GM08714 (cell line): ENCODE measurements around the gene CRABP2.

Experiments used
- H3K4me3 ChIP-seq: fragments of 200-500 bp; sonication (Bioruptor generic); 2 replicates; pipeline ENCODE4 v1.5.1; 2014; ENCODE audit warnings: mild to moderate bottlenecking, low read length, inconsistent platforms
- ZNF274 ChIP-seq: IDR thresholded peaks from 2 replicates; pipeline ENCODE4 v1.6.1; 2012; ENCODE audit warnings: mild to moderate bottlenecking, low read depth, low read length

The CRABP2 gene

DNA sequence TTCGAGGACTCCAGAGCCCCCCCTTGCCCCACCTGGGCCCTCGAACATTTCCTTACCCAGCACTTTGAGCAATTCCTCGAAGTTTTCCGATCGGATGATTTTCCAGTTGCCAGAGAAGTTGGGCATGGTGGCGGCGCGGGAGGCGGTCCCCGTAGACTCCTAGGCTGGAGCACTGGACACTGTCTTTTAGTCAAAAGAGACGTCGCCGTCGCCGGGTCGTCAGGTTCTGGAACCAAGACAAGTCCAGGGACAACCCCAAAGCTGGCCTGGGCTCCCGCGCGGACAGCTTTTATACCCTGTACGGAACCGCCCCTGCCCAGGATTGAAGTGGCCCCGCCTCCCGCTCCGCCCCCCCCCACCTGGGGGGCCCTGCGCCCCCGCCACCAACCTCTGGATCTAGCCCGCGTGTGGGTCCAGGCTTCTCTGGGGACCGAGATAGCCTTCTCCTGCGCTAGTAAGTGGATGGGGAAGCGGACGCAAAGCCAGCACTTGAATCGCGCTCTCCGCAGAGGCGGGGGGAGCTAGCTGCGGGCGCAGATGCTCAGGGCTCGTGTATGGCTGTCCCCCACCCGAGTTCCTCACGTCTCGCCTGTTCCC, at the start of gene CRABP2:
Gene CRABP2, minus strand, starts transcription at position 263 of the 597 bp plus-strand sequence. Its CDS starts 137 bp downstream, at position 126.
- no peak for TF ChIP-seq ZNF274
- H3K4me3 ChIP-seq, result peak within 1 kb of the TSS; percentile 6; the same call in 1 of the 2 replicates

DNA sequence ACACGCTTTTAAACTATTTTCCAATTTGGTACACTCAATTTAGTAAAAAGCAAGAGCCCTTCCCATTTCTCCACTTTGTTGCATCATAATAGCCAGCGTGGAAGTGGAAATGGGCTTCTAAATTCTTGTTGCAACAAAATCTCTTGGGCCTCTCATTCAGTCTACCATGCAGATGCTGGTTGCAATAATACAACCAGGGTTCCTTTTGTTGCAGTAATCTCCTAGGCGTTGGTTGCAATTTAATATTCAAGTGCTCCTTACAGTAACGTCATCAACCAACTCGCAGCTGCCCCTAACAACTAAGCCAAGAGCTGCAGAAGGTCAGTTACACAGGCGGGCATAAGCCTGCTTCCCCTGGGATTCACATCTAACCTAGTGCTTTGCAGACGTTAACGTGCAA, 48.8 kb upstream of the CRABP2 start:
- no peak overlapping the region for H3K4me3 ChIP-seq
- no peak for TF ChIP-seq ZNF274

DNA sequence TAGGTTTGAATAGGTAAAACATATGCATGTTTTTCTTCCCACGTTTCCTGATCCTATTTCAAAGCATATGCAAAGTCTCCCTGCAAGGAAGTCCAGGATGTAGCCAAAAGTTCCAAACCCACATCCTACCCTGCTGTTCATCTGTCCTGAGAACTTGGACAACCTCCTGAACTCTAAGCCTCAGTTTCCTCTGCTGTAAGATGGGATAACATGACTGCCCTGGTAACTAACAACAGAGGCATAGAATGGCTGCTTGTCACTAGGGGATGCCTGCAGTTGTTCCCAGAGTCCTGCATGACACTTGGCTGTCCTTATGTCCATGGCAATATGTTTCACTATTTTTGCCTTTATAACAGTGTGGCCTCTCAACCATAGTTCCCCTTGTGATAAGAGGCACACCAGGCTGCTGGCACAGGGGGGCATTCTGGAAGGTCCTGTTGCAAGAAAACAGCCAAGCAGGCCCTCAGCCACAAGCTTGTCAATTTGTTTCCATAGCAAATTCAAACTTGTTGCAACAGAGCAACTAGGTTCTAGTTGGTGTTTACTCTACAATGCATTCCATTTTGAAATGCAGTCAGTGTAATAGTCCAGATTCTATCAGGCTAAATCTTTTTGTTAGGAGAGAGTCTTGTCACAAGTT, 47.6 kb upstream of the CRABP2 start:
- peak overlapping the region; percentile 78 for H3K4me3 ChIP-seq
- no peak for TF ChIP-seq ZNF274

DNA sequence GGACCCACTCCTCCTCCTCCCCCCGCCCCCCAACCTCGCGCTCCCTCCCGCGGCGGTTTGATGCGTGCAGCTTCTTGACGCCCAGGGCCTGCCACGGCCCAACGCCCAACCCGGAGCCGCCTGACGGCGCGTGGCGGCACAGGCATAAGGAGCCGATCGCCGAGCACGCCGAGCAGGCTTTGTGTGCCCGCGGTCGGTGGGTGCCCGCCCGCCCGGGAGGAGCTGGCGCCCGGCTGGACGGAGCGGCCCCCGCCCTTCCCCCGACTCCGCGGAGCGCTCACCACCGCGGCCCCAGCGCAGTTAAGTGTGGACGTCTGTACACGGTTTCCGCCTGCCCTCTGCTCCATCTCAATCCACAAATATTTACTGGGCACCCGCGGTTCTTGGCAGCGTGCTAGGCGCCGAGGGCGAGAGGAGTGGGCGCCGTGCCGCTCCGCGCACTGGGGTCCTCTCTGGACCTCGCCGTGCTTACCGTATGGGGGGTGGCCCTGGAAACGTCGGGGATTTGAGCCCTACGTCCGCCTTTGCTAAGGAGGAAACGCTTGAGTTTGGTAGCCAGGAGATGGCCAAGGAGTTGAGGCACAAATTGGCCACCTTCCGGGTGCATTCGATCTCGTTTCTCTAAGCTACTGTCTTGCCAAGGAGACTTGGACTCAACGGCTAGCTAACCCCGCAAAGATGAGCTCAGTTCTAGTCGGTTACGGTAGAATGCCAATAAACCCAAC, 46.5 kb upstream of the CRABP2 start:
- H3K4me3 ChIP-seq, result peak overlapping the region; percentile 78
- no peak for TF ChIP-seq ZNF274

DNA sequence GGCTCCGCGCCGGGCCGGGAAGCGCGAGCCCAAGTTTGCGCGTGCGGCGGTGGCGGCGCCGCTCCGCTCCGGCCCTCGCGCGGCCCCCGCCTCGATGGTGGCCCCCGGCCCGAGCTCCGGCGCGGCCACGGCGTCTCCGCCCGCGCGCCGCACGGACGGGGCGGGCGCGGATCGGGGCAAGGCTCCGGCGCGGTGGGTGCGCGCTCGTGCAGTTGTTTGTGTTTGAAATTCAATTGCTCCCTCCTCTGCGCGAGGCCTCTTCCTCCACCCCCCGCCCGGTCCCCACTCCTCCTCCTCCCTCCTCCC, 46.0 kb upstream of the CRABP2 start, which contains the start of gene HDGF:
Gene HDGF, minus strand, starts transcription at position 225 of the 306 bp plus-strand sequence. CDS start 246 bp downstream, outside the sequence.
- H3K4me3 ChIP-seq, result peak within 1 kb of the TSS; percentile 88
- TF ChIP-seq ZNF274, result no peak

DNA sequence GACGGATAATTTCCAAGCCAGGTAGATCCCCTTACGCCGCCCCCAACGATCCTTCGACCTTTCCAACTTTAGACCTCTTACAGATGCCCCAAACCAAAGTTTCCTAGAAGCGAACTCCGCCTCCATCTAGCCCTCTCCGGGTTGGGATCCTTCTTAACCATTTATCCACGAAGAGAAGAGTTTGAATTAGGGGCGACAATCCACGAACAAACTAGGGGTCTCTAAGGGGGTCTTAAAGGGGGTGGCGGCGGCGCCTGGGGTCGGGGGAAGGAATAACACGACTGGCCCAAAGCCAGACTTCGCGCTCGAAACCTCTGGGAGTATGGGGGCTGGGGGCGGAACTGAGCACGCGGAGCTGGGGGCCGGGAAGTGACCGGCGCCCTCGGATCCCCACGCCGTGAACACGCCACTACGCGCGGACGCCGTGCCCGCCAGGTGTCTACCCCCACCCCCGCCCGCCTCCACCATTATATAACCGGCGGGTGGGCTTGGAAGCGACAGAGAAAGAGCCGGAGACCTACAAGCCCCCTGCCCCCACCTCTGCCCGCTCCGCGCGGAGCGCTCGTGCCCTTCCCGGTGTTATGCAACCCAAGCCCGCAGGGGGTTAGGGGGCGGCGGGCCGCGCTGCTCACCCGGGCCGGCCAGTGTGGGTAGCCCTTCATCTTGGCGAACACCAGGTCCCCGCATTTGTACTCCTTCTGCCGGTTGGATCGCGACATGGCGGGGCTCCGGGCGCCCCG, 45.5 kb upstream of the CRABP2 start:
- TF ChIP-seq ZNF274, result no peak

DNA sequence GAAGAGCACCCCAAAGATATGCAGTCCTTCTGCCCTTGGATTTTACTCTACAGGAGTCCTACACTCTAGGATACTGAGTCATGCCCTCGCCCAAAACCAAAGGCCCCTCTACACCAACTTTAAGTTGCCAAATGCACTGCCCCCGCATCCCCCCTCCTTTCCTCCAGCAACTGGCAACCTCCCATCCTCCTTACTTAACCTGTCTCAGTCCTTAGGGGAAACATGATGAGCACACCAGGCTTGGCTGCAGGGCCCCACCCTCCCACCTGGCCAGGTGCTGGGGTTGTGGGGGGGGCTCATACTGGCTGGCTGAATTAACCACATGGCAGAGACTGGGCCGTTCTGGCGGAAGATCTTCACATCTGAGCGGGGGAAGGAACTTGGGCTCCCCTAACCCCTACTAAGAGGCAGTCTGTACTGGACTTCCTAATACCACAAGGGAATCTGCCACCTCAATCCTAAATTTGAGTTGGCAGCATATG, 44.8 kb upstream of the CRABP2 start:
- no peak for TF ChIP-seq ZNF274
- H3K4me3 ChIP-seq, result peak overlapping the region; percentile 88

More for the DNA sequence above, 45.5 kb upstream of the CRABP2 start:
- H3K4me3 ChIP-seq, result peak overlapping the region; percentile 88

DNA sequence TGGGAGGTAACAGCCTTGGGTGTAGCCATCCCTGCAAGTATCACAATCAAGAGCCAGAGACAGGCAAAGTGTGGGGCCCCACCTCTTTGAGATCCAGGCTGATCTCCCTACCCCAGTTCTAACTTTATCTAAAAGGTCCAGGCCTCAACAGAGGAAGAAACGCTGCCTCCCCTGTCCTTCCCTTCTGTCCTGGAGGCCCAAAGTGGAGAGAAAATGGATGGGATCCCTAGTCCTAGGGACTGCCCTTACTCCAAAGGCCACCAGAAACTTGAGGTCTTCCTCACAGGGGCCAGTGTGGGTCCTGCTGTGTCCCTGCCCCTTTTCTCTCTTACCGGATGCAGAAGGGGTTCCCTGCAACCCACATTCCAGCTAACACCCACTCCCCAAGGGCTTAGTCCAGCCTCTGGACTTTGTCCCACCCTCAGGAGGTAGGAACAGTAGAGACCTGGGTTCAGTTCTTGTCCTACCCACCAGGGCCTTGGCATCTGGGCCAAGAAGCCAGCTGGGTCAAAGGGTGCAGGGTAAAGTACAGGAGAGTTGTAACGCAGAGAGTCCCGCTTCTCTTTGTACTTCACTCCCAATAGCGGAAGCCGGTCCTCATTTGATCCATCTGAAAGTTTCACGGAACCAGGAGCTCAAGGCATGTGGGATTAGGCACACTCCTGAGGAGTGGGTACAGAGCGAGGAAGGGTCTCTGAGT, 44.2 kb upstream of the CRABP2 start:
- H3K4me3 ChIP-seq, result peak overlapping the region; percentile 88
- no peak for TF ChIP-seq ZNF274

DNA sequence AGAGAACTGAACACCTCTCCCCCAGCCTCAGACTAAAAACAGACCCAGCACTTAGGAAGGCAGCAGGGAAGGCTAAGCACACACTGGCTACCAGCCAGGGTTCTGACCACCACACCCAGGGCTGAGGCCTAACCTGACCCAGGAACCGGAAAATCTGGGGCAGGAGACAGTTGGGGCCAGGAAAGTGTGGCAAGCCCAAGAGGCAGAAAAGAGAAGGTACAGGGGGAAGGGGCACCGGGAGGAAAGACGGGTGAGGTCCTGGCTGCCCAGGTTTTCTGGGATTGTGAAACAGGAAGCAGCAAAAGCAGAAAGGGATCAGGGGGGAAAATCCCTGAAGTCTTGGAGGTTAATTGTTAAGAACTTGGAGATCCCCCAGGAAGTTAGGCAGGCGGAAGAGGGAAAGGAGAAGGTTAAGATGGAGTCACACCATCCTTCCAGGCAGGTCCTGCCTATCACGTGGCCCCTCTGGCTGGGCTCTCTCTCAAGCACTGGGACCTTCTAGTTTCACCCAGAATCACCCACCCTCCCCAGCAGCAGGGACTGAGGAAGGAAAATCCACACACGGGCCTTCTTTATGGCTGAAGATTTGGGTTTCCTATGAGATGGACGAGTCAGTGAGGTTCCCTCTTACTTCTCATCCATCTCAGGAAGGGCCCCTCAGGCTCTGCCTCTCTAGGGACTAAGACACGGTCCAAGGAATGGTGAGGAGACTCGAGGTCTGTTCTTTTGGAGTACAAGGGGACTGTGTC, 43.5 kb upstream of the CRABP2 start:
- TF ChIP-seq ZNF274, result no peak
- peak overlapping the region; percentile 88 for H3K4me3 ChIP-seq

DNA sequence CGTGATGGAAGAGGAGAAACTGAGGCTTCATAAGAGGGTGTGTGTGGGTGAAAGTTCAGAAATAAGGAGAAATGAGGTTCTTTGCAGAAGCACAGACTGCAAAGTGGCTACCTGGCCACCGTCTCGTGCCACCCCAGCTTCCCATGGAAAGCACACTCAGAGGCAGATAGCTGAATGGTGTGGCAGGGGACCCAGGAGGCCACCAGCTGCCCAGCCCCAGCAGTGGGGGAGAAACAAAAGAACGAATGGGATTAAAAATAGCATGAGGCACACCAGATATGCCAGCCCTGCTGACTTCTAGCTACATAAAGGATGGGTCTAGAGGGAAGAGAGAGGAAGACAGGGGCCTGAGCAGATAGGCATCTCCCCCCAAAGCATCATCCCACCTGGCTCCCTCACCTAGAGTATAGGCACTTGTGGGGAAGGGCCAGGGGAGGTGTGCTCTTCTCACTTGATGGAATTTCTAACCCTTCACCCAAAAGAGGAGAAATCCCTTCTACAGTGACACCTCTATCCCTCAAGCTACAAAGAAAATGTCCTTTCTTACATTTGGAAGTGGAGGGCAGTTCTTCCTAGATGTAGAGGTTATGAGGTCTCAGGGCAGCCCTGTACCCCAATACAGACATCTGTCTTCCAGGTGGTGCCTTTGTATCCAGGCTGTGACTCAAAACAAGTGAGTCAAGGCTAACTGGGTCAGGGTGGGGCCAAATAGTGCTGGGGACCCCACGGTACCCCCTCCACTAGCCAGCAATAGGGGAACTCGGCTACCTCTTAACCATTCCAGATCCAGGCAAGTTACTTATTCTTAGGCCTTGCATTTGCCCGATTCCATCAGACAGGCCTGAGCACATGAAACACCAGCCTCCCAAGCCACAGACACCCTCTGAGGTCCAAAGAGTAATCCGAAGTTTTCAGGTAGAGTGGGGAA, 42.6 kb upstream of the CRABP2 start:
- no peak for TF ChIP-seq ZNF274
- peak overlapping the region; percentile 88 for H3K4me3 ChIP-seq

DNA sequence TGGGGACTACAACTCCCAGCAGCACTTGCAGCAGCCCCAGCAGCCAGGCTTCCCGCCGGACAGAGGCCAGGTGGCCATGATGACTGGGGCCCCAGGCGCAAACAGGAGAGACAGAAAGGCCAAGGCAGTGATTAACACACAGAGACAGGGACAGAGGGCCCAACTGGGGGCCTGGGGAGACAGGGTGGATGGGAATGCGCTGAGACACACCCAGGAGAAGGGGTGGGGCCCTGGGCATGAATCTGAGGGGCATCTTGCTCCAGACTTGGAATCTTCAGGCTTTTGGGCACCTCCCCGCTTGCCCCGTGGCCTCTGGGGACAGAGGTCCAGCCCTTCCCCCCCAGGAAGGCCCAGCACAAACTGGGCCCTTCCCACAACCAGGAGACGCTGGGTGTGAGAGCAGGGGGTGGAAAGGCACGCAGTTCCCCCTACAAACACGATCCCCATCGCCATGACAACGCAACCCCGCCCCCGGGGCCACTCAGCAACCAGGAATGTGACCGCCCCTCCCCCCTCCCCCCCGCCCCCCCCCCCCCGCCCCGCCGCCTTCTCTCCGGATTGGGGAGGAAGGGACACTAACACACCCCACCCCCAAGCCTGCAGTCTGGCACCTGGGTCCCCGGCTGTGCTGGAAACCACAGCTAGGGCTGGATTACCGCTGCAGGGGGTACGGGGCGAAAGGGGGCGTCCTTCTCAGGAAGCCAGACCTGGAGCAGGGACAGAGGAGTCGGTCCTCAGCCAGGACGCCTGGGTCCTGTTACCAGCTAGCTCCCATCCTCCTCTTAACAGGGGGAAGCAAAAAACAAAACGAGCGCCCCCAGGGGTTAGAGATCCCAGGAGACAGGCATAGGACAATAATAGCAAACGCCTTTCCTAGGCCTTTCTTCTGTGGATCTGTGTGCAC, 41.6 kb upstream of the CRABP2 start:
- peak overlapping the region; percentile 88; the same call in 1 of the 2 replicates for H3K4me3 ChIP-seq
- no peak for TF ChIP-seq ZNF274

DNA sequence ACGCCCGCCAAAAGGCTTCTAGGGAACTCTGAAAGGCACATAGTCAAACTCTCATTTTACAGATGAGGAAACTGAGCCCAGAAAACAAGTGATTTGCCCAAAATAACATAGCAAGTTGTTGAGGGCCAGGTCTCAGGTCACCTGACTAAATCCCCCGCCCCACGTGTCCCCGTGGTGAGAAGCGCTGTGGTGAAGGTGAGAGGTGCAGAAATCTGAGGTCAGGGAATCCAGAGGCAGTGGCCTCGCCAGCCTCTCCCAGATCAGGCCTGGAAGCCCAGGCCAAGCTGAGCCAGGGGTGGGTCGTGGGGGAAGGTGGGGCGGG, 41.0 kb upstream of the CRABP2 start:
- TF ChIP-seq ZNF274, result no peak
- H3K4me3 ChIP-seq, result no peak overlapping the region
